ENCODE results near the gene CSF1R. TPM values are rescaled to one million over a fixed set of nuclear protein-coding genes. Genes with fewer than 3 reads are reported as not detected.
A peak's percentile ranks its signal among the peaks of the same experiment; 100 is the strongest.

The CSF1R gene
- total and polyA plus RNA-seq, 2 of the 8 experiments (the other 6 are each of a cell fraction or from before 2014, with no cell fraction given): 0.12 TPM; not detected in 1

DNA sequence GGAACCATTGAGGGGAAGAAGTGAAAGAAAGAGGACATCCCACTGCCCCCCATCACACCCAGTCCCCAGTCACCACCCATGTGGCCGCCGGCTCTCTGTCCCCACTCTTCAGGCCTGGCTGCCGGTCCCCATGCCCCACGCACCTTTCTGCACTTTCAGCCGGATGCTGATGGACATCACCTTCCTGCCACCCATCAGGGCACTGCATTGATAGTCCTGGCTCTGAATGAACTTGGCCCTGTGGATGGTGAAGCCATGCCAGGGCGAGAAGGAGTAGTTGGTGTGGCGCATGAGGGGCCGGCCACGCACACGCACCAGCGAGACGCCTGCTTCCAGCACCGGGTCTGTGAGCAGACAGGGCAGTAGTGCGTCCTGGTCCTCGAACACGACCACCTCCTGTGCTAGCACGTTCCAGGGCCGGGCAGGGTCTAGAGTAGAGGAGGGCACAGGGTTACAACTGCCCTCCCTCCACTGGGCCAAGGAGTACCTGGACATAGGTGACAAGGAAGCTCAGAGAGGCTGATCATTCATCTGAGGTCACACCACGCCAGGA, 6.4 kb downstream of the CSF1R start:
- Histone ChIP-seq H3K36me3 (ENCODE audit: control insufficient read depth in 2 of 4, insufficient read depth in 4 of 4, low read length in 3 of 4) (no peaks in the 10 kb centered on the region), H3K4me2 (ENCODE audit: insufficient read depth in 1 of 2, low read depth in 2 of 2, low read length in 2 of 2) (no peak overlapping the region), H2AK5ac (ENCODE audit: low read depth, low read length) (no peak overlapping the region), H3K4me3 (ENCODE audit: extremely low read depth in 1 of 4, insufficient read depth in 2 of 4, low read depth in 3 of 4, low read length in 4 of 4) (no peak overlapping the region), H2BK15ac (ENCODE audit: low read length) (no peak overlapping the region), H2BK20ac (ENCODE audit: low read length) (no peak overlapping the region), H3K23me2 (ENCODE audit: low read depth, low read length) (no peaks in the 10 kb centered on the region; the same call in 1 of the 2 replicates), H3K4ac (replicated peaks; ENCODE audit: insufficient read length, low read depth, low read length) (no peak overlapping the region), H2BK12ac (ENCODE audit: low read depth, low read length) (0 out of 2 replicates have a peak overlapping the region, but pooled peaks have one; percentile 9), H2AFZ (ENCODE audit: low read length) (no peak overlapping the region), H4K91ac (replicated peaks; ENCODE audit: insufficient read length, low read length) (no peak overlapping the region), H4K5ac (ENCODE audit: insufficient read length, low read depth, low read length) (no peak overlapping the region), H4K8ac (ENCODE audit: extremely low read depth, insufficient read depth, low read length) (no peak overlapping the region), H3K79me1 (ENCODE audit: low read depth, low read length) (no peaks in the 10 kb centered on the region), H3K27ac (ENCODE audit: low read depth, low read length) (no peak overlapping the region), H3K23ac (ENCODE audit: insufficient read length) (no peak overlapping the region), H3K79me2 (ENCODE audit: control insufficient read depth in 1 of 2, insufficient read depth in 2 of 2, low read length in 2 of 2) (no peaks in the 10 kb centered on the region), H3K27me3 (replicated peaks in 1 of 4; ENCODE audit: control insufficient read depth in 3 of 4, extremely low read depth in 1 of 4, insufficient read depth in 3 of 4, low read length in 3 of 4) (no peaks in the 10 kb centered on the region), H3K18ac (ENCODE audit: extremely low read depth, low read length) (no peak overlapping the region), H3K9ac (replicated peaks in 1 of 4; ENCODE audit: extremely low read depth in 1 of 4, low read depth in 3 of 4, low read length in 3 of 4) (no peak overlapping the region), H3K4me1 (replicated peaks in 1 of 4; ENCODE audit: control insufficient read depth in 3 of 4, insufficient read depth in 4 of 4, low read length in 3 of 4) (peaks cover 0 to 6% (median 1%) of the 10 kb centered on the region in 4 experiments; a peak in 5 of 7 replicates), H2BK5ac (ENCODE audit: low read depth, low read length) (no peak overlapping the region), H2BK120ac (replicated peaks; ENCODE audit: low read depth, low read length) (no peak overlapping the region), H3K9me3 (ENCODE audit: insufficient read depth in 2 of 2, low read depth in 1 of 2, low read length in 1 of 2) (no peaks in the 10 kb centered on the region), H3K56ac (replicated peaks; ENCODE audit: insufficient read length, low read depth, low read length) (no peak overlapping the region), H3K14ac (ENCODE audit: insufficient read length) (no peak overlapping the region), H4K20me1 (replicated peaks in 1 of 2; ENCODE audit: control insufficient read depth in 1 of 2, insufficient read depth in 2 of 2, low read length in 2 of 2) (no peaks in the 10 kb centered on the region)
- DNase-seq (ENCODE audit: low read depth in 1 of 2, low spot score in 2 of 2) (no peak), FAIRE-seq (no peak)
- ChIA-PET POLR2A (ENCODE audit: partially characterized antibody) (no interaction called here), CTCF (ENCODE audit: partially characterized antibody) (interaction anchor here (0.8 to 2.5 kb wide), 3 partner anchors 8 to 42 kb away, joined by 3 to 12 read pairs (median 4); no protein-coding TSS in a partner anchor)
- 94% methylated on average over 19 of the region's 19 CpGs; no CpG with 5 or more reads in 1 of the 2 experiments for WGBS, 2 experiments (ENCODE audit: extremely low coverage in 1 of 2, insufficient coverage in 1 of 2, insufficient read length in 1 of 2, insufficient replicate concordance in 2 of 2, low coverage in 1 of 2, low lambda C conversion rate in 2 of 2, missing lambda C conversion rate in 1 of 2)
- no peak for TF ChIP-seq BCL11A (IDR thresholded peaks at IDR 0.05; ENCODE audit: low read depth in 2 of 2, low read length in 2 of 2)
- TF ChIP-seq TAF7 (optimal IDR thresholded peaks at IDR 0.05; ENCODE audit: borderline replicate concordance, low read depth, low read length): no peak
- no peak for TF ChIP-seq FOSL1 (IDR thresholded peaks at IDR 0.05; ENCODE audit: insufficient read depth, low read depth, low read length)
- TF ChIP-seq EGR1 (IDR thresholded peaks at IDR 0.05; ENCODE audit: borderline replicate concordance, low read depth, low read length): no peak
- TF ChIP-seq HDAC2 (IDR thresholded peaks at IDR 0.05; ENCODE audit: borderline replicate concordance in 1 of 2, low read depth in 2 of 2, low read length in 2 of 2): no peak
- no peak for TF ChIP-seq KDM1A (IDR thresholded peaks at IDR 0.05; ENCODE audit: borderline replicate concordance, low read length)
- TF ChIP-seq, protein P1, sequence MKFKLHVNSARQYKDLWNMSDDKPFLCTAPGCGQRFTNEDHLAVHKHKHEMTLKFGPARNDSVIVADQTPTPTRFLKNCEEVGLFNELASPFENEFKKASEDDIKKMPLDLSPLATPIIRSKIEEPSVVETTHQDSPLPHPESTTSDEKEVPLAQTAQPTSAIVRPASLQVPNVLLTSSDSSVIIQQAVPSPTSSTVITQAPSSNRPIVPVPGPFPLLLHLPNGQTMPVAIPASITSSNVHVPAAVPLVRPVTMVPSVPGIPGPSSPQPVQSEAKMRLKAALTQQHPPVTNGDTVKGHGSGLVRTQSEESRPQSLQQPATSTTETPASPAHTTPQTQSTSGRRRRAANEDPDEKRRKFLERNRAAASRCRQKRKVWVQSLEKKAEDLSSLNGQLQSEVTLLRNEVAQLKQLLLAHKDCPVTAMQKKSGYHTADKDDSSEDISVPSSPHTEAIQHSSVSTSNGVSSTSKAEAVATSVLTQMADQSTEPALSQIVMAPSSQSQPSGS (IDR thresholded peaks at IDR 0.05; ENCODE audit: low read length): no peak
- TF ChIP-seq NANOG (IDR thresholded peaks at IDR 0.05; ENCODE audit: insufficient read depth, low read depth, low read length, poor library complexity, severe bottlenecking): no peak
- TF ChIP-seq CREB1 (IDR thresholded peaks at IDR 0.05): no peak
- TF ChIP-seq POU5F1 (IDR thresholded peaks at IDR 0.05; ENCODE audit: low read depth, low read length): no peak
